Osteocyte (in vitro differentiated cells): Measurements from ENCODE around the gene DHRS3. TPM values are rescaled to one million over a fixed set of nuclear protein-coding genes. Genes with fewer than 3 reads are reported as not detected.

Source experiments
- DNase-seq: peaks from one replicate; pipeline ENCODE4 v3.0.0; 2021; ENCODE audit warnings: mixed read lengths; ENCODE audit not compliant: unreplicated experiment; ENCODE audit errors: extremely low spot score
- H3K27ac Mint-ChIP-seq: one replicate; pipeline ENCODE4 v1.8.0; 2021; ENCODE audit warnings: mild to moderate bottlenecking, mixed read lengths; ENCODE audit not compliant: unreplicated experiment
- H3K27me3 Mint-ChIP-seq: one replicate; pipeline ENCODE4 v1.8.0; 2021; ENCODE audit warnings: mixed read lengths; ENCODE audit not compliant: unreplicated experiment
- H3K36me3 Mint-ChIP-seq: one replicate; pipeline ENCODE4 v1.8.0; 2021; ENCODE audit warnings: mixed read lengths; ENCODE audit not compliant: unreplicated experiment
- H3K4me1 Mint-ChIP-seq: one replicate; pipeline ENCODE4 v1.8.0; 2021; ENCODE audit warnings: mixed read lengths; ENCODE audit not compliant: unreplicated experiment
- H3K4me3 Mint-ChIP-seq: one replicate; pipeline ENCODE4 v1.8.0; 2021; ENCODE audit warnings: mild to moderate bottlenecking, moderate library complexity, mixed read lengths; ENCODE audit not compliant: unreplicated experiment
- H3K9me3 Mint-ChIP-seq: one replicate; pipeline ENCODE4 v1.8.0; 2021; ENCODE audit warnings: mixed read lengths; ENCODE audit not compliant: unreplicated experiment
- total RNA-seq: library from RNA; stranded (reverse); gene quantifications from 2 replicates; pipeline ENCODE4 v1.2.1, GENCODE V29; 2021
- TF ChIP-seq, protein P1 (sequence below): fragments of 200-600 bp; sonication (generic); IDR thresholded peaks from 2 replicates; pipeline ENCODE4 v1.5.0; 2021; ENCODE audit warnings: antibody characterized with exemption, mild to moderate bottlenecking, moderate library complexity

Gene DHRS3
- total RNA-seq, 1 donor from 2014 or later = 52.5 TPM

DNA sequence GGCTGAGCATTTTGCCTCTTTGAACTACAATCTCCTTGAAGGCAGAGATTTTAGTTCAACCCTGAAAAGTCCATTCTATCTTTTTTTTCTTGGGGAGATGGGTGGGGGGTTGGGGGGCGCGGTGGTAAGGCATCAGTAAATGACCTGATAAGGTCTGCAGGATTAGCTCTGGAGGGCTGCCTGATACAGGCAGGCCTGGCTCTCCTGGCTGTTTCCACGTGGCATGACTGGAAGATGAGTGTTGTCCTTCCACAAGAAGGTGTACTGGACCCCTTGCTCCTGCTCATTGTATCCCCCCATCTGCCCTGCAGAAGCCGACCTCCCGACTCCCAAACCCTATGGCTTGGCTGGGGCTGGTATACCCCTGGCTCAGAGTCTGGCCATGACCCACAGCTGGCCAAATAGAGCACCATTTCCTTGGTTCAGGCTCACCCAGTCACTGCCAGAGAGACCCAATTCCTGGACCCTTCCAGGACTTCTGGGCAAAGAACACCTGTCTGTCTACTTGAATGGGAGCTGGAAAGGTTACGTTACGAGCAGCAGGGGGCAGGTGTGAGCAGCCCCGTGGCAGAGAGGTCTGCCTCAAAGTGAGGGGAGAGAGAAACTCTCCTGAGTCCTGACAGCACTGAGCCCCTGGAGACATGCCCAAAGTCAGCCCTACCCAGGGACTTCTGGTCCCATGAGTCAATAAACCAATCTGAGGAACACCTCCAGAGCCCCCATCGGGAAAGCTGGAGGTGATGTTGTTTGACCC, 17.0 kb downstream of the DHRS3 start:
- H3K36me3 Mint-ChIP-seq = peaks cover 2% of the 10 kb centered on the region
- no peak overlapping the region for H3K27ac Mint-ChIP-seq
- TF ChIP-seq, protein P1, sequence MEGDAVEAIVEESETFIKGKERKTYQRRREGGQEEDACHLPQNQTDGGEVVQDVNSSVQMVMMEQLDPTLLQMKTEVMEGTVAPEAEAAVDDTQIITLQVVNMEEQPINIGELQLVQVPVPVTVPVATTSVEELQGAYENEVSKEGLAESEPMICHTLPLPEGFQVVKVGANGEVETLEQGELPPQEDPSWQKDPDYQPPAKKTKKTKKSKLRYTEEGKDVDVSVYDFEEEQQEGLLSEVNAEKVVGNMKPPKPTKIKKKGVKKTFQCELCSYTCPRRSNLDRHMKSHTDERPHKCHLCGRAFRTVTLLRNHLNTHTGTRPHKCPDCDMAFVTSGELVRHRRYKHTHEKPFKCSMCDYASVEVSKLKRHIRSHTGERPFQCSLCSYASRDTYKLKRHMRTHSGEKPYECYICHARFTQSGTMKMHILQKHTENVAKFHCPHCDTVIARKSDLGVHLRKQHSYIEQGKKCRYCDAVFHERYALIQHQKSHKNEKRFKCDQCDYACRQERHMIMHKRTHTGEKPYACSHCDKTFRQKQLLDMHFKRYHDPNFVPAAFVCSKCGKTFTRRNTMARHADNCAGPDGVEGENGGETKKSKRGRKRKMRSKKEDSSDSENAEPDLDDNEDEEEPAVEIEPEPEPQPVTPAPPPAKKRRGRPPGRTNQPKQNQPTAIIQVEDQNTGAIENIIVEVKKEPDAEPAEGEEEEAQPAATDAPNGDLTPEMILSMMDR = peak; percentile 35
- no peak for DNase-seq
- no peak overlapping the region for H3K4me3 Mint-ChIP-seq
- H3K9me3 Mint-ChIP-seq = no peaks in the 10 kb centered on the region
- no peaks in the 10 kb centered on the region for H3K27me3 Mint-ChIP-seq
- H3K4me1 Mint-ChIP-seq = peaks cover 43% of the 10 kb centered on the region

DNA sequence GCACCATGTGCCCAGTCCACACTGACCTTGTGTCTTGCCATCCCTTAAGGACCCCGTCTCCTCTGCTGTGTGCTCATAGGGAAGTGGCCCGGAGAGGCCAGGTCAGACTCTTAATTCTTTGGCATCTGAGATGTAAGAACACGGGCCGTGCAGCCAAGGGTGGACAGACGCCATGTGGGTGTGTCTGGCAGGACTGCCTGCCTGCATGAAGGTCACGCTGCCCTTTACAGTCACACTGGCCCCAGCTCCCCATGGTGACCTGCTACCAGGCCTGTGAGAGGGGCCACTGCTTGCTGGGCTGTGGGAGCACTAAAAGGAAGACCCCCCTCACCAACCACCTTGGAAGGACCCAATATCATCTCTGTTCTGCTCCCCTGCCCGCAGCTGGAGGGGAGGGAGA, 17.7 kb downstream of the DHRS3 start:
- no peak overlapping the region for H3K4me3 Mint-ChIP-seq
- H3K4me1 Mint-ChIP-seq = peaks cover 46% of the 10 kb centered on the region
- TF ChIP-seq, protein P1 = no peak
- no peaks in the 10 kb centered on the region for H3K27me3 Mint-ChIP-seq
- peaks cover 2% of the 10 kb centered on the region for H3K36me3 Mint-ChIP-seq
- H3K27ac Mint-ChIP-seq = no peak overlapping the region
- H3K9me3 Mint-ChIP-seq = no peaks in the 10 kb centered on the region
- no peak for DNase-seq

DNA sequence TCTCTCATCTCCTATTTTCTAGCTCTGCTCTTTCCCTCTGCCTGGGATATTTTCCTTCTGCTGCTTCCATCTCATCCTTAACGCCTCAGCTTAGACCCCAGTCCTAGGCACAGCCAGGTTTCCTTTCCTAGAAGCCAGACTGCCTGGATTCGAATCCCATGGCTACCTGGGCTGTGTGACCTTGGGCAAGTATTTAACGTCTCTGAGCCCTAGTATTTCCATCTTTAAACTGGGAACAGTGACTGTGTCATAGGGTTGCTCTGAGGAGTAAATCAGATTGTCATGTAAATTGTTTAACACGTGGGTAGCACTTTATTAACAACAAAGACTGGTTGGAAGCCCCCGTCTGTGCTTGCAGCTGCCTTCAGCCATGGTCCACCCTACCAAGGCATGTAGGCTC, 18.4 kb downstream of the DHRS3 start:
- Mint-ChIP-seq H3K27me3 (no peaks in the 10 kb centered on the region), H3K4me1 (peaks cover 51% of the 10 kb centered on the region), H3K27ac (no peak overlapping the region), H3K36me3 (peaks cover 2% of the 10 kb centered on the region), H3K4me3 (no peak overlapping the region), H3K9me3 (no peaks in the 10 kb centered on the region)
- DNase-seq = no peak
- TF ChIP-seq, protein P1 = no peak

DNA sequence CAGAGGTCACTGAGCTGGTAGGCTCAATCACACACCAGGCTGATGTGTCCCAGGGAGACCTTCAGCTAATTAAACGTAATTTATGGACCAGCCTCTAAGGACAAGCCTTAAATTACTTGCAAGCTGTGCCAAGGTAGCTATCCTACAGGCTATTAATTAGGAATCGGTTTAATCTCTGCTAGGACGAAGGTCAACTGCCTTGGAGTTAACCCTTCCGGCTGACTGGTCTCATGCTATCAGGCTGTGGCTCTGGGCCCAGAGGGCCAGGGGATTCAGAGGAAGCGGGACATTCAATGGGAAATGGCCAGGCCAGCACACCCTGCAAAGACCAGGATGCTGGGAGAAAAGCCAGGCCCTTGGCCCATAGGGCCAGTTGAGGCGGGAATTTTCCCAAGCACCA, 19.0 kb downstream of the DHRS3 start:
- Mint-ChIP-seq H3K27ac (no peak overlapping the region), H3K36me3 (peaks cover 2% of the 10 kb centered on the region), H3K4me1 (peaks cover 52% of the 10 kb centered on the region), H3K9me3 (no peaks in the 10 kb centered on the region), H3K4me3 (no peak overlapping the region), H3K27me3 (no peaks in the 10 kb centered on the region)
- no peak for DNase-seq
- TF ChIP-seq, protein P1 = no peak

DNA sequence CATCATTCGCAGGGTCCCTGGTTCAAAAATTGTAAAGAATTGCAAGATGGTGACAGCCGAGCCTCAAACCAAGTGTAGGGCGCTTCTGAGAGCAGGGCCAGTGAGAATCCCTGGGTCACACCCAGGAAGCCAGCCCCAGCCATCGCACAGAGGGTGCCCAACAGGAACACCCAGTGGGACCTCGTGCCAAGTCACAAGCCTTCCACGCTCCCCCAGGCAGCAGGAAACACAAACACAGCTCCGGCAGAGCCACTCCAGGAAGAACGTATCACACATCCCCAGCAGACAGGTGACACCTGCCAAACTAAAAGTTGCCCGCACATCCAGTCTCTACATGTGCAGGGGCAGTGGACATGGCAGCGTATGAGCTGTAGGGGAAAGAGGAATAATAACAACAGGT, 20.2 kb downstream of the DHRS3 start:
- Mint-ChIP-seq H3K27ac (no peak overlapping the region), H3K36me3 (peaks cover 2% of the 10 kb centered on the region), H3K4me3 (no peak overlapping the region), H3K9me3 (no peaks in the 10 kb centered on the region), H3K4me1 (peaks cover 52% of the 10 kb centered on the region), H3K27me3 (no peaks in the 10 kb centered on the region)
- TF ChIP-seq, protein P1 = no peak
- DNase-seq = no peak
